Measurements from ENCODE around the gene SEMA6D.

- no peak for TF ChIP-seq CTCF (IDR thresholded peaks at IDR 0.05)
- TF ChIP-seq POLR2A (IDR thresholded peaks at IDR 0.05) = no peak
- TF ChIP-seq POLR2AphosphoS5 (IDR thresholded peaks at IDR 0.05) = no peak
These were observed 14.9 kb downstream of the SEMA6D start for GRCh38 chr15:47732248-47732647.

Data from gastroesophageal sphincter (tissue), 3 donors.